Loucy (cell line): ENCODE data around the gene COPS2.

Source experiments
- H2AFZ ChIP-seq: fragments of 200-600 bp; sonication (generic); 2 replicates; pipeline ENCODE4 v1.6.0; 2016; ENCODE audit warnings: antibody characterized with exemption, mild to moderate bottlenecking, low read length, moderate library complexity
- H3F3A ChIP-seq: fragments of 200-600 bp; 2 replicates; pipeline ENCODE4 v1.6.0; 2016; ENCODE audit warnings: antibody characterized with exemption, low read depth, mild to moderate bottlenecking
- H3K27me3 ChIP-seq: fragments of 200-600 bp; sonication (generic); 2 replicates; pipeline ENCODE4 v1.6.1; 2014; ENCODE audit warnings: low read length, mild to moderate bottlenecking; ENCODE audit not compliant: insufficient read depth, poor library complexity, severe bottlenecking
- H3K36me3 ChIP-seq: fragments of 200-600 bp; sonication (generic); 2 replicates; pipeline ENCODE4 v1.6.1; 2016; ENCODE audit warnings: low read length; ENCODE audit not compliant: insufficient read depth
- H3K4me1 ChIP-seq: fragments of 200-600 bp; sonication (generic); 2 replicates; pipeline ENCODE4 v1.5.1; 2014; ENCODE audit warnings: low read length, mild to moderate bottlenecking; ENCODE audit not compliant: insufficient read depth, poor library complexity, severe bottlenecking
- H3K4me2 ChIP-seq: fragments of 200-600 bp; sonication (generic); 2 replicates; pipeline ENCODE4 v1.6.0; 2014; ENCODE audit warnings: antibody characterized with exemption, low read length, low read depth, mild to moderate bottlenecking; ENCODE audit not compliant: poor library complexity, severe bottlenecking
- H3K4me3 ChIP-seq: fragments of 200-600 bp; sonication (generic); 2 replicates; pipeline ENCODE4 v1.5.1; 2014; ENCODE audit warnings: low read length, mild to moderate bottlenecking, mixed read lengths; ENCODE audit not compliant: poor library complexity, severe bottlenecking
- H3K79me2 ChIP-seq: fragments of 200-600 bp; sonication (generic); 2 replicates; pipeline ENCODE4 v1.6.1; 2014; ENCODE audit warnings: low read length; ENCODE audit not compliant: insufficient read depth
- H3K9ac ChIP-seq: fragments of 200-600 bp; sonication (generic); 2 replicates; pipeline ENCODE4 v1.6.0; 2014; ENCODE audit warnings: mild to moderate bottlenecking, low read depth, low read length, moderate library complexity; ENCODE audit not compliant: poor library complexity, severe bottlenecking
- H3K9me2 ChIP-seq: fragments of 200-600 bp; sonication (generic); replicated peaks from 2 replicates; pipeline ENCODE4 v1.6.1; 2016; ENCODE audit warnings: low read depth, low read length, mixed read lengths
- H3K9me3 ChIP-seq: fragments of 200-600 bp; sonication (generic); 2 replicates; pipeline ENCODE4 v1.6.1; 2014; ENCODE audit warnings: mild to moderate bottlenecking, antibody characterized with exemption, low read length, low read depth; ENCODE audit not compliant: insufficient read depth
- H4K20me1 ChIP-seq: fragments of 200-600 bp; sonication (generic); 2 replicates; pipeline ENCODE4 v1.6.0; 2014; ENCODE audit warnings: antibody characterized with exemption, low read length, mild to moderate bottlenecking; ENCODE audit not compliant: insufficient read depth, poor library complexity, severe bottlenecking
- CTCF ChIP-seq: fragments of 200-600 bp; sonication (generic); conservative IDR thresholded peaks from 2 replicates; pipeline ENCODE4 v1.5.1; 2014; ENCODE audit warnings: mild to moderate bottlenecking, antibody characterized with exemption, low read length
- EZH2phosphoT487 ChIP-seq: fragments of 200-600 bp; IDR thresholded peaks from 2 replicates; pipeline ENCODE4 v1.6.1; 2018; ENCODE audit warnings: antibody characterized with exemption, mild to moderate bottlenecking, moderate library complexity, borderline replicate concordance

Gene COPS2

GRCh38 chr15:49122541-49123062 is 32.8 kb downstream of the COPS2 start:
- H2AFZ ChIP-seq: no peak overlapping the region
- TF ChIP-seq CTCF (no peak), EZH2phosphoT487 (no peak)
- no peaks in the 10 kb centered on the region for H3F3A ChIP-seq
- no peaks in the 10 kb centered on the region for H3K9me3 ChIP-seq
- H4K20me1 ChIP-seq: no peaks in the 10 kb centered on the region
- H3K4me3 ChIP-seq: no peak overlapping the region
- H3K27me3 ChIP-seq: no peaks in the 10 kb centered on the region
- H3K36me3 ChIP-seq: peaks cover 20% of the 10 kb centered on the region
- no peak overlapping the region for H3K9ac ChIP-seq
- H3K9me2 ChIP-seq: no peaks in the 10 kb centered on the region
- H3K79me2 ChIP-seq: no peaks in the 10 kb centered on the region
- H3K4me1 ChIP-seq: no peaks in the 10 kb centered on the region
- no peak overlapping the region for H3K4me2 ChIP-seq

- Histone ChIP-seq H3K79me2 (no peaks in the 10 kb centered on the region), H3K9ac (no peak overlapping the region), H3K4me2 (no peak overlapping the region), H3K27me3 (no peaks in the 10 kb centered on the region), H3K4me3 (no peak overlapping the region), H3K36me3 (peaks cover 13% of the 10 kb centered on the region), H2AFZ (no peak overlapping the region), H4K20me1 (no peaks in the 10 kb centered on the region), H3K4me1 (no peaks in the 10 kb centered on the region), H3K9me2 (no peaks in the 10 kb centered on the region), H3K9me3 (no peaks in the 10 kb centered on the region), H3F3A (no peaks in the 10 kb centered on the region)
- no peak for TF ChIP-seq CTCF
Measured at GRCh38 chr15:49121901-49122300, 33.5 kb downstream of the COPS2 start.

- Histone ChIP-seq H3K9me3 (no peaks in the 10 kb centered on the region), H4K20me1 (no peaks in the 10 kb centered on the region)
Measured at GRCh38 chr15:49120832-49121231, 34.6 kb downstream of the COPS2 start.

More at GRCh38 chr15:49120832-49121231, 34.6 kb downstream of the COPS2 start:
- no peaks in the 10 kb centered on the region for H3K9me2 ChIP-seq
- H3K27me3 ChIP-seq: no peaks in the 10 kb centered on the region
- TF ChIP-seq CTCF: no peak
- H3K79me2 ChIP-seq: no peaks in the 10 kb centered on the region
- H3F3A ChIP-seq: no peaks in the 10 kb centered on the region
- H2AFZ ChIP-seq: no peak overlapping the region
- no peak overlapping the region for H3K4me2 ChIP-seq
- H3K4me1 ChIP-seq: no peaks in the 10 kb centered on the region
- H3K36me3 ChIP-seq: peaks cover 7% of the 10 kb centered on the region
- no peak overlapping the region for H3K4me3 ChIP-seq
- no peak overlapping the region for H3K9ac ChIP-seq
